ENCODE measurements around the gene SMAD3. TPM values are rescaled to one million over a fixed set of nuclear protein-coding genes. Genes with fewer than 3 reads are reported as not detected.
A peak's percentile ranks its signal among the peaks of the same experiment; 100 is the strongest.

SMAD3 gene
- total and polyA plus RNA-seq, 2 of the 8 experiments (the other 6 are each of a cell fraction or from before 2014, with no cell fraction given) = 10.1 to 12.4 TPM

- Histone ChIP-seq H2AK5ac (ENCODE audit: low read depth, low read length) (no peak overlapping the region), H3K27ac (ENCODE audit: low read depth, low read length) (no peak overlapping the region), H4K20me1 (replicated peaks in 1 of 2; ENCODE audit: control insufficient read depth in 1 of 2, insufficient read depth in 2 of 2, low read length in 2 of 2) (no peaks in the 10 kb centered on the region), H3K23ac (ENCODE audit: insufficient read length) (no peak overlapping the region), H3K9ac (replicated peaks in 1 of 4; ENCODE audit: extremely low read depth in 1 of 4, low read depth in 3 of 4, low read length in 3 of 4) (no peak overlapping the region), H2BK5ac (ENCODE audit: low read depth, low read length) (no peak overlapping the region), H3K23me2 (ENCODE audit: low read depth, low read length) (no peaks in the 10 kb centered on the region; the same call in 1 of the 2 replicates), H2BK12ac (ENCODE audit: low read depth, low read length) (no peak overlapping the region), H3K79me1 (ENCODE audit: low read depth, low read length) (no peaks in the 10 kb centered on the region), H4K5ac (ENCODE audit: insufficient read length, low read depth, low read length) (no peak overlapping the region), H2BK15ac (ENCODE audit: low read length) (peak overlapping the region; percentile 46; the same call in 1 of the 2 replicates), H3K4me2 (ENCODE audit: insufficient read depth in 1 of 2, low read depth in 2 of 2, low read length in 2 of 2) (no peak overlapping the region), H3K4ac (replicated peaks; ENCODE audit: insufficient read length, low read depth, low read length) (no peak overlapping the region), H3K14ac (ENCODE audit: insufficient read length) (no peak overlapping the region), H2BK20ac (ENCODE audit: low read length) (peak overlapping the region; percentile 29; the same call in 1 of the 2 replicates), H3K27me3 (replicated peaks in 1 of 4; ENCODE audit: control insufficient read depth in 3 of 4, extremely low read depth in 1 of 4, insufficient read depth in 3 of 4, low read length in 3 of 4) (peaks cover 2 to 30% (median 23%) of the 10 kb centered on the region in 4 experiments), H3K36me3 (ENCODE audit: control insufficient read depth in 2 of 4, insufficient read depth in 4 of 4, low read length in 3 of 4) (no peaks in the 10 kb centered on the region), H3K4me1 (replicated peaks in 1 of 4; ENCODE audit: control insufficient read depth in 3 of 4, insufficient read depth in 4 of 4, low read length in 3 of 4) (peaks cover 9 to 38% (median 23%) of the 10 kb centered on the region in 4 experiments), H3K9me3 (ENCODE audit: insufficient read depth in 2 of 2, low read depth in 1 of 2, low read length in 1 of 2) (no peaks in the 10 kb centered on the region), H3K79me2 (ENCODE audit: control insufficient read depth in 1 of 2, insufficient read depth in 2 of 2, low read length in 2 of 2) (no peaks in the 10 kb centered on the region), H4K91ac (replicated peaks; ENCODE audit: insufficient read length, low read length) (no peak overlapping the region), H3K56ac (replicated peaks; ENCODE audit: insufficient read length, low read depth, low read length) (no peak overlapping the region), H2AFZ (ENCODE audit: low read length) (no peak overlapping the region), H4K8ac (ENCODE audit: extremely low read depth, insufficient read depth, low read length) (no peak overlapping the region), H3K18ac (ENCODE audit: extremely low read depth, low read length) (no peak overlapping the region), H2BK120ac (replicated peaks; ENCODE audit: low read depth, low read length) (no peak overlapping the region), H3K4me3 (ENCODE audit: extremely low read depth in 1 of 4, insufficient read depth in 2 of 4, low read depth in 3 of 4, low read length in 4 of 4) (no peak overlapping the region)
- no peak for FAIRE-seq
- DNase-seq (ENCODE audit: low read depth in 1 of 2, low spot score in 2 of 2) = no peak
- POLR2A ChIA-PET (ENCODE audit: partially characterized antibody) = interaction anchor here (0.7 to 1.8 kb wide), 5 partner anchors 7 to 87 kb away, joined by 3 to 5 read pairs (median 3); no protein-coding TSS in a partner anchor
- WGBS, 2 experiments (ENCODE audit: extremely low coverage in 1 of 2, insufficient coverage in 1 of 2, insufficient read length in 1 of 2, insufficient replicate concordance in 2 of 2, low coverage in 1 of 2, low lambda C conversion rate in 2 of 2, missing lambda C conversion rate in 1 of 2) = 90% methylated on average over 8 of the region's 8 CpGs; no CpG with 5 or more reads in 1 of the 2 experiments
- CTCF ChIA-PET (ENCODE audit: partially characterized antibody) = interaction anchor here (1.4 to 1.6 kb wide), 2 partner anchors 15 to 71 kb away, joined by 3 read pairs; no protein-coding TSS in a partner anchor
- TF ChIP-seq PHF8 (conservative IDR thresholded peaks at IDR 0.05; ENCODE audit: low read depth, low read length) (no peak), YY1 (IDR thresholded peaks at IDR 0.05; ENCODE audit: low read depth, low read length) (no peak), KDM5A (IDR thresholded peaks at IDR 0.05; ENCODE audit: low read length) (no peak), SAP30 (IDR thresholded peaks at IDR 0.05; ENCODE audit: insufficient read depth, insufficient replicate concordance, low read length) (no peak), USF2 (IDR thresholded peaks at IDR 0.05; ENCODE audit: low read length) (no peak), TAF7 (optimal IDR thresholded peaks at IDR 0.05; ENCODE audit: borderline replicate concordance, low read depth, low read length) (no peak), ASH2L (IDR thresholded peaks at IDR 0.05; ENCODE audit: low read length) (no peak), CBX5 (IDR thresholded peaks at IDR 0.05; ENCODE audit: low read depth, low read length) (no peak), MAFK (IDR thresholded peaks at IDR 0.05; ENCODE audit: low read depth, low read length) (no peak), CREB1 (IDR thresholded peaks at IDR 0.05) (no peak), E2F6 (IDR thresholded peaks at IDR 0.05) (no peak)
Measured at GRCh38 chr15:67036775-67037555, 28.4 kb upstream of the SMAD3 start.

Measured in H1 (cell line).